ENCODE measurements around the gene FLYWCH1. TPM values are rescaled to one million over a fixed set of nuclear protein-coding genes. Genes with fewer than 3 reads are reported as not detected.

Gene FLYWCH1
- polyA plus RNA-seq, 3 donors: 5.0 to 42.7 (median 7.1) TPM

DNA sequence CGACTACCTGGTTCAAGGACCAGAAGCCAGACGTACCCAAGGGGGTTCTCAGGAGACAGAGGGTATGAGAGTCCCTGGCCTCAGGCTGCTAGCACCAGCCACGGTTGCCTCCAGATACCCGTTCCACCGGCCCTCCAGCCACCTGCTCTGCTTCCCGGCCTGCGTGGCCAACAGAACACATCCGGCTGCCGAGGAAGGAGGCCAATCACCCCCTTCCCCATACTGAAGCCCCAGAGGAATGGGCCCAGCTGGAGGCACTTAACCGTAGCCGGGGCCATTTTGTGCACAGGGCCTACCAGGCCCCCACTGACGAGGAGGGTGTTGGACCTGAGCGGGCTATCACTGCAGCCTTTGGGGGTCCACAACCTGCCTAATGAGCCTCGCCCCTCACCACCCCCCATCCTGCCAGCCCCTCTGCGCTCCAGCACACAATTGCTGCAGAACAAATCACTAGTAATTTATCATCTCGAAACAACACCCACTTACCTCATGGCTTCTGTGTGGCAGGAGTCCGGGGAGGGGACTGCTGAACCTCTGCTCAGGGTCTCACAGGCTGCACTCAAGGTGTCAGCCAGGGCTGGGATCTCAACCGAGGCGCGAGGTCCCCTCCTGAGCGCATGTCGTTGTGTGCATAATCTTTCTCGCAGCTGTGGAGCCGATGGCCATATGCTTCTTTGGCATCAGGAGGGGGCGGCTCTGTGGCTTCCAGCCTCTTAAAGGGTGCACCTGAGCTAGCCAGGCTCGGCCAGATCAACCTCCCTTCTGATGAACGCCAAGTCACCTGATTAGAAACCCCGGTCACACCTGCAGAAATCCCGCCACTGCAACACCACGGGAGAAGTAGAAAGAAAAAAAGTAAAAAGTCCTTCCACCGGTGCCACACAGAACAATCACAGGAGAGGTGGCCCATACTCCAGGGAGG lies 42.2 kb downstream of the FLYWCH1 start:
- Histone ChIP-seq H3K9ac (ENCODE audit: insufficient read depth, low read length, poor library complexity, severe bottlenecking) (no peak overlapping the region), H2AFZ (ENCODE audit: insufficient read depth, low read depth, low read length, poor library complexity, severe bottlenecking) (no peak overlapping the region), H4K20me1 (ENCODE audit: insufficient read depth, low read length) (no peaks in the 10 kb centered on the region), H3K36me3 (replicated peaks in 1 of 2; ENCODE audit: control insufficient read depth in 1 of 2, insufficient read depth in 2 of 2, low read length in 2 of 2) (peaks cover 4 to 6% of the 10 kb centered on the region in 2 donors), H3K4me3 (replicated peaks in 1 of 3; ENCODE audit: low read depth in 2 of 3, low read length in 3 of 3) (no peak overlapping the region), H3K27ac (ENCODE audit: low read depth in 1 of 2, low read length in 2 of 2) (no peak overlapping the region), H3K9me3 (replicated peaks in 1 of 2; ENCODE audit: control insufficient read depth in 1 of 2, insufficient read depth in 1 of 2, low read length in 2 of 2) (no peaks in the 10 kb centered on the region), H3K27me3 (ENCODE audit: control insufficient read depth in 2 of 2, insufficient read depth in 2 of 2, low read length in 2 of 2) (no peaks in the 10 kb centered on the region), H3K4me2 (replicated peaks; ENCODE audit: extremely low read depth, low read length, poor library complexity, severe bottlenecking) (no peak overlapping the region), H3K4me1 (ENCODE audit: control insufficient read depth in 1 of 2, insufficient read depth in 2 of 2, low read length in 2 of 2) (peaks cover 13 to 15% of the 10 kb centered on the region in 2 donors), H3K79me2 (ENCODE audit: insufficient read depth, low read length) (no peaks in the 10 kb centered on the region)
- H3K9me3 Mint-ChIP-seq: peaks cover 0 to 2% (median 0%) of the 10 kb centered on the region in 7 donors
- intact Hi-C loops (cut with micrococcal nuclease): no loop called here
- 86% methylated on average over 24 of the region's 31 CpGs for WGBS (ENCODE audit: insufficient coverage)
- no peak overlapping the region for H3K27ac Mint-ChIP-seq
- H3K27me3 Mint-ChIP-seq (ENCODE audit: low read depth in 3 of 3): peaks cover under 1 to 11% (median 6%) of the 10 kb centered on the region in 3 donors
- H3K4me3 Mint-ChIP-seq: no peak overlapping the region
- DNase-seq: no peak
- H3K36me3 Mint-ChIP-seq: peaks cover 5 to 7% of the 10 kb centered on the region in 2 donors
- TF ChIP-seq, protein P1, sequence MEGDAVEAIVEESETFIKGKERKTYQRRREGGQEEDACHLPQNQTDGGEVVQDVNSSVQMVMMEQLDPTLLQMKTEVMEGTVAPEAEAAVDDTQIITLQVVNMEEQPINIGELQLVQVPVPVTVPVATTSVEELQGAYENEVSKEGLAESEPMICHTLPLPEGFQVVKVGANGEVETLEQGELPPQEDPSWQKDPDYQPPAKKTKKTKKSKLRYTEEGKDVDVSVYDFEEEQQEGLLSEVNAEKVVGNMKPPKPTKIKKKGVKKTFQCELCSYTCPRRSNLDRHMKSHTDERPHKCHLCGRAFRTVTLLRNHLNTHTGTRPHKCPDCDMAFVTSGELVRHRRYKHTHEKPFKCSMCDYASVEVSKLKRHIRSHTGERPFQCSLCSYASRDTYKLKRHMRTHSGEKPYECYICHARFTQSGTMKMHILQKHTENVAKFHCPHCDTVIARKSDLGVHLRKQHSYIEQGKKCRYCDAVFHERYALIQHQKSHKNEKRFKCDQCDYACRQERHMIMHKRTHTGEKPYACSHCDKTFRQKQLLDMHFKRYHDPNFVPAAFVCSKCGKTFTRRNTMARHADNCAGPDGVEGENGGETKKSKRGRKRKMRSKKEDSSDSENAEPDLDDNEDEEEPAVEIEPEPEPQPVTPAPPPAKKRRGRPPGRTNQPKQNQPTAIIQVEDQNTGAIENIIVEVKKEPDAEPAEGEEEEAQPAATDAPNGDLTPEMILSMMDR (IDR thresholded peaks at IDR 0.05): no peak
- peaks cover 12% of the 10 kb centered on the region for H3K4me1 Mint-ChIP-seq

DNA sequence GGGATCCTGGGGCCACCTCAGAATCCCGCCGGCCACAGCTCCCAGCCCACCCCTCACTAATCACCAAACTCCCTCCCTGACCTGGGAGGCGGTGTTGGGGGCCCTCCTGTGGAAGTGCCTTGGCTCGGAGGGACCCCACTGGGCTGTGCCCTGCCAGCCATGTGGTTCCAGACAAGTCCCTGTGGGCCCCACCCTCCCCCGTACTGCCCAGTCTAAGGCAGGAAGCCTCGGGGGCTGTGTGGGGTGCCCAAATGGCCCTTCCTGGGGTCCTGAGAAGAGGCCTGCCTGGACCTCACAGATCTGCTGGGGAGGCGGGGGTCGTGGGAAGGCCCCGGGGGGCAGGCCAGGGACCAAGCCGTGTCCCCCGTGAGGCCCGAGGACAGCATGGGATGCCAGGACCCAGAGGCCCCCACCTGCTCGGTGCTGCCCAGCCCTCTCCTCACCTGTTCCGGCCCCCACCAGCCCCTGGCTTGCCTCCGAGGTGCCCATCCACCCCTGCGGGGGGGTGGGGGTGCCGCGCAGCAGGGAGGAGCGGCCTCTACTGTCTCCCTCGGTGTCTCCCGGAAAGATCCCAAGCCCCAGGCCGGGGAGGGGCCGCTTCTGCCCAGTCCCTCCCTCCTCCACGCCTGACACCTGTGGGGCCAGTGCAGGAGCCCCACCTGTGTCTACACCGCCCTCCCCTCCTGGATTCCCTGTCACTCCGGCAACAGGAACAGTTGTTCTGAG lies 43.1 kb downstream of the FLYWCH1 start:
- Mint-ChIP-seq H3K36me3 (no peaks in the 10 kb centered on the region), H3K9me3 (peaks cover 0 to 2% (median 0%) of the 10 kb centered on the region in 7 donors), H3K27me3 (ENCODE audit: low read depth in 3 of 3) (peaks cover 2 to 16% (median 11%) of the 10 kb centered on the region in 3 donors), H3K4me3 (no peak overlapping the region), H3K27ac (no peak overlapping the region), H3K4me1 (peaks cover 12% of the 10 kb centered on the region)
- TF ChIP-seq, protein P1 (IDR thresholded peaks at IDR 0.05): no peak
- intact Hi-C loops (cut with micrococcal nuclease): no loop called here
- no peak for DNase-seq
- no peak overlapping the region for H3K27ac ChIP-seq (ENCODE audit: low read depth in 1 of 2, low read length in 2 of 2)
- peak overlapping the region; percentile 15 for H3K9ac ChIP-seq (ENCODE audit: insufficient read depth, low read length, poor library complexity, severe bottlenecking)
- 77% methylated on average over 19 of the region's 26 CpGs for WGBS (ENCODE audit: insufficient coverage)
- peak overlapping the region; percentile 81 for H2AFZ ChIP-seq (ENCODE audit: insufficient read depth, low read depth, low read length, poor library complexity, severe bottlenecking)
- no peaks in the 10 kb centered on the region for H3K79me2 ChIP-seq (ENCODE audit: insufficient read depth, low read length)
- no peak overlapping the region for H3K4me2 ChIP-seq (replicated peaks; ENCODE audit: extremely low read depth, low read length, poor library complexity, severe bottlenecking)
- peaks cover 0 to 2% of the 10 kb centered on the region in 2 donors for H3K36me3 ChIP-seq (replicated peaks in 1 of 2; ENCODE audit: control insufficient read depth in 1 of 2, insufficient read depth in 2 of 2, low read length in 2 of 2)
- H3K4me1 ChIP-seq (ENCODE audit: control insufficient read depth in 1 of 2, insufficient read depth in 2 of 2, low read length in 2 of 2): peaks cover 13 to 15% of the 10 kb centered on the region in 2 donors
- H4K20me1 ChIP-seq (ENCODE audit: insufficient read depth, low read length): no peaks in the 10 kb centered on the region
- H3K27me3 ChIP-seq (ENCODE audit: control insufficient read depth in 2 of 2, insufficient read depth in 2 of 2, low read length in 2 of 2): no peaks in the 10 kb centered on the region
- no peak overlapping the region for H3K4me3 ChIP-seq (replicated peaks in 1 of 3; ENCODE audit: low read depth in 2 of 3, low read length in 3 of 3)
- no peaks in the 10 kb centered on the region for H3K9me3 ChIP-seq (replicated peaks in 1 of 2; ENCODE audit: control insufficient read depth in 1 of 2, insufficient read depth in 1 of 2, low read length in 2 of 2)

Data from CD14-positive monocyte (primary cell).